Left colon (tissue), 2 donors: ENCODE data around the gene ANKRD13D. TPM values are rescaled to one million over a fixed set of nuclear protein-coding genes. Genes with fewer than 3 reads are reported as not detected.

Source experiments
- ATAC-seq: fragments of 200-7000 bp; cut with Tn5 transposase; one replicate; pipeline ENCODE4 v1.9.1; 2020; ENCODE audit warnings: mild to moderate bottlenecking, moderate library complexity
- DNase-seq, 2 donors: peaks; one replicate each; pipeline ENCODE4 v3.0.0-alpha.2; 2020
- intact Hi-C, 2 donors: fragments of 100-400 bp; cut with DNase I in 1 of 2; cut with micrococcal nuclease in 1 of 2; formaldehyde crosslinking; loops; one replicate each; pipeline versions ENCODE4 v1.11.2 to v1.14.0; 2022; cut with DNase I, micrococcal nuclease
- total RNA-seq, 2 donors: library from RNA; stranded (reverse); fragmentation: NEBNext Ultra II Directional; extraction: Animal tissue kit (Norgen Biotek cat#: 25700); gene quantifications; one replicate each; pipeline ENCODE4 v1.2.1, GENCODE V29; 2021
- donor health status: DM: no; HTN: no; CAD: no.
- donor health status: DM: yes; HTN: yes; CAD: no.

Gene ANKRD13D
- total RNA-seq, 2 donors from 2014 or later, result 26.9 to 29.6 TPM

DNA sequence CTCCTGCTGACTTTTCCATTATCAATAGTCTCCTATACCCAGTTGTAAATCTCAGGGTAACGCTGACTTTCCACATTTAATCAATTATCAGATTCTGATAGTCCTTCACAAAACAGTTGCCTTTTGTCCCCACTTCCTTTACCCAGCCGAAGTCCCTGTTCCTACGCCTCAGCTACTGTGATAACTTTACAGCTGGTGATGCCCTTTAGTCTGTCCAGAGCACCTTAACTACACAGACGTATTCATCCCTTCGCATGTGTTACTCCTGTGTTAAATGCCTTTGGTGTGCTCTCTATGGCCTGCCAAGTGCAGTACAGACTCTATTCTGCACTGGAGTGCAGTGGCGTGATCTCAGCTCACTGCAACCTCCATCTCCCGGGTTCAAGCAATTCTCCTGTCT lies 34.4 kb downstream of the ANKRD13D start:
- DNase-seq, result no peak
- intact Hi-C loops, result no loop called here
- ATAC-seq, result no peak

DNA sequence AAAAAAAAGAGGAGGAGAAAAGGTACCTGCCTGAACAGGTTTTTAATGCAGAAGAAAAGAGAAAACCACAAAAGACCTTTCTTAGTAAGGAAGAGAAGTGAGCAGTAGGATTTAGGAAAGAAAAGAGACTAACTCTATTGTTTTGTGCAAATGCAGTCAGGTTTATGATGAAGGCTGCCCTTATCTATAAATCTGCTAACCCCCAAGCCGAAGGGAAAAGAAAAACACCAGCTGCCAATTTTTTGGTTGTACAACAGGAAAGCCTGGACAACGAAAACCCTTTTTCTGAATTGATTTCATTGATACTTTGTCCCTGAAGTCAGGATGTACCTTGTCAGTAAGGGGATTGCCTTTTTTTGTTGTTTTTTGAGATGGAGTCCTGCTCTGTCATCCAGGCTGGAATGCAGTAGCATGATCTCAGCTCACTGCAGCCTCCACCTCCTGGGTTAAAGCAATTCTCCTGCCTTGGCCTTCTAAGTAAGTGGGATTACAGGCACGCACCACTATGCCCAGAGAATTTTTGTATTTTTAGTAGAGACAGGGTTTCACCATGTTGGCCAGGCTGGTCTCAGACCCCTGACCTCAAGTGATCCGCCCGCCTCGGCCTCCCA lies 43.1 kb downstream of the ANKRD13D start:
- intact Hi-C loops, result no loop called here
- ATAC-seq (no peak), DNase-seq (no peak)

DNA sequence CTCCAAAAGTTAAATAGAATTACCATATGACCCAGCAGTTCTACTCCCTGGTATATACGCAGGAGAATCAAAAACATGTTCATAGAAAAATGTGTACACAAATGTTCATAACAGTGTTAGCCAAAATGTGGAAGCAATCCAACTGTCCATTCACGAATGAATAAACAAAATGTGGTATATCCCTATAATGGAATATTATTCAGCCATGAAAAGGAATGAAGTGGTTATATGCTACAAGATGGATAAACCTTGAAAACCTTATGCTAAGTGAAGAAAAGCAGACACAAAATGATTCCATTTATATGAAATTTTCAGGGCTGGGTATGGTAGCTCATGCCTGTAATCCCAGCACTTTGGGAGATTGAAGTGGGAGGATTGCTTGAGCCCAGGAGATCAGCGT lies 48.2 kb downstream of the ANKRD13D start:
- ATAC-seq (no peak), DNase-seq (no peak)
- intact Hi-C loops, result no loop called here

DNA sequence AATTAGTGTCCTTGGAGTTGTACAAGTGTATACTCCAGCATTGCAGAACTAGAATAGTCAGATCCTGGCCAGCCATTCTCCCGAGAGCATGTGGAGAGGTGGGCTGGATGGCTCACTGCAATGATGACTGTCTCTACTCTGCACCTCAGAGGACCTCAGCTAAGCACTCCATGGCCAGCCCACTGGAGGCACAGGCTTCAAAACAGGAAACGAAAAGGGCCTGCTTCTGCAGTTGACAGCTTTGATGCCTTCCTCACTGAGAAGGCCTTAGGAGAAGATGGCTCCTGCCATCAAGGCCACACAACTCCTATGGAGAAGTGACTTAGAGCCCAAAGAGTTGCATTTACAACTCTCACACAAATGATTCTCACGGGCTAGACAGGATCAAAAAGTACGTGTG lies 55.2 kb downstream of the ANKRD13D start:
- ATAC-seq (no peak), DNase-seq (no peak)

DNA sequence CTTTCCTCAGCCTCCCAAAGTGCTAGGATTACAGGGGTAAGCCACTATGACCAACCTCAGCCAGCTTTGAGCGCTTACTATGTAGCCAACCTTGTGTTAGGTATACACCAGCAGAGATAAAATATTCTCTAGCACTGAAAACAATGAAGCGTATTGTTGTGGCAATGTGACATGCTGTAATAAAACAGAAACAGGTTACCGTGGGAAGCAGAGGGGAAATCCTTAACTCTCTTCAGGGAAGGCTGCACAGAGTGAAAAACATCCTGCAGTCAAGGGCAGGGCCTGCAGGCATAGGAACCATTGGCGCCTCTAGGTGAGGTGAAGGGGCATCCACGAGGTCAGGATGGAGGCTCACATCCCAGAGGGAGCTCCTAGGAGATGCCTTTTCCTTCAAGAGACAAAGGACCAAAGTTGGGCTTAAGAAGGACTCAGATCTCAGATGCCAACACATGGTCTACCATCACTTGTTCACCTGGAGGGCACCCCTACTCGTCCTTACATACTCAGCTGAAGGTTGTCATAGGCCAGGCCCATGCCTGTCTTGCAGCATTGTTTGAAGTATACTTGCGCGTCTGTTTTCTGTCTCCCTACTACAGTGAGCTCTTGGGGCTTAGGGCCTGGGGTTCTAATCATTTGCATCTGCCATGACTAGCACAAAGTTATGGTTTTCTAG lies 56.3 kb downstream of the ANKRD13D start:
- intact Hi-C loops, result loop anchor here in 1 of 2 donors (5.0 kb wide), 1 partner anchor 37 kb away; no protein-coding TSS in a partner anchor
- ATAC-seq, result peak; percentile 62
- DNase-seq, result peak in 1 of 2 donors; percentile 49

More for the DNA sequence above, 55.2 kb downstream of the ANKRD13D start:
- intact Hi-C loops, result no loop called here

DNA sequence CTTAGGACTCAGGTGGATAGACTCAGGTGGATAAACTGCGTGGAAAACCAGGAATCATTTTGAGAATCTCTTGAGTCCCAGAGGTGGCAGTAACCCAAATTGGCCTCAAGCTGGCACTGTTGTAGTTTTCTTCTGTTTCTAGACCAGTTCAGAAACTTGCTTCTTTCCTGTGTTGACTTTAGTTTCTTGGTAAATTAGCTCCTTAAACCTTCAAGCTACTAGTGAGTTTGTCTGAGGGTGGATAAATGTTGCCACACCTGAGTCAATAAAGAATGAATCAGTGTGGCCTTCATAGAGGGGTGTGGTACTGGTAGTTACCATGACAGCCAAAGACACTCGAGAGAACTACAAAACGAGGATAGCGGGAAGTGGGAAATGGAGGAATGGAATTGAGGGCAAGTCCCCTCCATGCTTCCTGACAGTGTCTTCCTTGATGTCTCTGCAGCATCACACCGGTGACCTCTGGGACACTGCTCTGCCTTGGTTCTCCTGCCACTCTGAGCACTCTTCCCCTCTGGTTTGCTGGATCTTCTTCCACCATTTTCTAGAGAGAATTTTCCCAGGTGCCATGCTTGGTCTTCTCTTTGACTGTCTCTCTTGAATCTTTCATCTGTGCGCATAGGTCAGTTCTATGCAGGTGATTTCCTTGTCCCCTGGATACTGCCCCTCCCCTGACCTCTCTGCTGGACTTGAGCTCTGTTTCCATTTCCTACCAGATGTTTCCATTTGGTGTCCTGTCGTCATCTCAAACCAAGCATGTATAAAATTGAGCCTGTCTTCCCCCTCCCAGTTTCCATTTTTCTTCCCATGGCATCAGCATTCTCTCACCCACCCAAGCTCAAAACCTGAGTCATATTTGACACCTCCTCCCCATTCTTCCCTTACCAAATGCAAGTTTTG lies 57.1 kb downstream of the ANKRD13D start:
- DNase-seq (peak; percentile 57 to 62), ATAC-seq (peak; percentile 87)
- intact Hi-C loops, result loop anchor here in 1 of 2 donors (5.0 kb wide), 1 partner anchor 36 kb away; no protein-coding TSS in a partner anchor

DNA sequence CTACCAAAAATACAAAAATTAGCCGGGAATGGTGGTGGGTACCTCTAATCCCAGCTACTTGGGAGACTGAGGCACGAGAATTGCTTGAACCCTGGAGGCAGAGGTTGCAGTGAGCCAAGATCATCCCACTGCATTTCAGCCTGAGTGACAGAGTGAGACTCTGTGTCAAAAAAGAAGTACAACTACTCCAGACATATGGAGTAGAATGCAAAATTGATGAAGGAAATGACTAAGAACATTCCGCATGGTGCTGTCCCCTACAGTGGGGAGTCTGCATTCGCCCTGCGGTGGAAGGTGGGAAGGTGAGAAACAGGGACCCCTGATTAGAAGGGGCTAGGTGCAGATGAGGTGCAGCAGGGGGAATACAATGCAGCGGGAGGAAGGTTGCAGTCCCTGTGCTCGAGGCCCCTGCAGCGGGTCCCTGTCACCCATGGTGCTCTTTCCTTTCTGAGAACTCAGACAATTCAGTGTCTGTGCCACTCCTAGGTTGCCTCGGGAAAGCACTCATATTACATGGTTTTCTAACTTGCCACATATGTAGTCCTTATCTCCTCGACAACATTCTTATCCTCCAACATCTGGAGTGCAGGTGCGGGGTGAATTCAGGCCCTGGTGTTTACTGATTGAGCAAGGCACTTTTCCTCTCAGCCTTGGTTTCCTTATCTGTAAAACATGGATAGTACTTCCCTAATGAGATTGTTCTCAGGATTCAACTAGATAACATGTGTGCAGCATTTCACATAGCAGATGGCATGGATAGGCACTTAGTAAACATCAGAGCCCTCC lies 59.1 kb downstream of the ANKRD13D start:
- no peak for ATAC-seq
- peak in 1 of 2 donors; percentile 21 for DNase-seq
- intact Hi-C loops, result loop anchor here in 1 of 2 donors (5.0 kb wide), 1 partner anchor 34 kb away; no protein-coding TSS in a partner anchor

DNA sequence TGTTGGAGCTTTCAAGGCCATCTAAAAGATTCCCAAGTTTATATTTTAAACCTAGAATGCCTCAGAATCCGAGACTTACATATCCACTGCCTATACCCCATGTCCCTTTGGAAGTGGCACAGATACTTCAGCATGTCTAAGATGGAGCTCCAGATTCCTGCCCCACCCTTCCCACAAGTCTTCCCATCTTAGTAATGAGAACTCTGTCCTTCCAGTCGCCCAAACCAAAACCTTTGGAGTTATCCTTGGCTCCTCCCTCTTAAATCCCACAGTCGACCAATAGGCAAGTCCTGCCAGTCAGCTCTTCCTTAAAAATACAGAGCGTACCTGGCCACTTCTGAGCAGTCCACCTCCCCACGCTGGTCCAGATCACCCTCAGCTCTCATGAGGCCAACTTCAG lies 59.9 kb downstream of the ANKRD13D start:
- intact Hi-C loops, result loop anchor here in 1 of 2 donors (5.0 kb wide), 1 partner anchor 33 kb away; no protein-coding TSS in a partner anchor
- DNase-seq, result no peak
- ATAC-seq, result no peak

DNA sequence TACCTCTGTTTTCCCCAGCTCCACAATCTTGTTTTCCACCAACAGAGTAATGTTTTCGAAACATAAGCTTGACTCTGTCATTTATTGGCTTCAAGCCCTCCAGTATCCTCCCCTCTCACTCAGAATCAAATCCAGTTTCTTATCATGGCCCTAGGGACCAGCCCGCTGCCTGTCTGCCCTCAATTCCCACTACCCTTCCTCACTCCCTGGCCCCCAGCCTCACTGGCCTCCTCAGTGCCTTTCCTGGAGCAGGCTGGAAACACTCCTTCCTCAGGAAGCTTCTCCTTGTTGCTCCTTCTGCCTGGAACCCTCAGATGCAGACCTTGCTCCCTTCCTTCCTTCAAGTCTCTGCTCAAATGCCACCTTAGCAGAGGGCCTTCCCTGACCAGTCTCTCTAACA lies 60.4 kb downstream of the ANKRD13D start:
- ATAC-seq (no peak), DNase-seq (no peak)
- intact Hi-C loops, result loop anchor here in 1 of 2 donors (5.0 kb wide), 1 partner anchor 33 kb away; no protein-coding TSS in a partner anchor

DNA sequence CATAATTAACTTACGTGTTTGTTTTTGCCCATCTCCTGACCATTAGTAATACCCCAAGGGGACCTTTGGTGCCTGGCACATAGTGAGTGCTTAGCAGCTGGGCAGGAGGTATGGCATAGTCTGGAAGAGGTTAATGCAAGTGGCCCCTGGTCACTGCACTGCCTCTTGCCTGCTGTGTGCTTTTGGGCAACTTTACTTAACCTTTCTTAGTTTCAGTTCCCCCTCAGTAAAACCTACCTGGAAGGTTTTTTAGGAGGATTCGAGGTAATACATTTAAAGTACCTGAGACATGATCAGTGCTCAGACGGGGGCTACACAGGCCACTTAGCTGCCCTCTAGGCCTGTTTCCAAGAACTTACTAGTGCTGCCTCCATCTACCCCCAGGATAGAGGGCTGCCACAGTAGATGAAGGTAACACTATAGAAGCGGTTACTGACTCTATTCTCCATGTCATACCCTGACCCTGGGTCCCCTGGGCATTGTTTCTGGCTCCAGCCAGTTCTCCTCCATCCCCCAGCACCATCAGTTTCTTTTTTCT lies 60.9 kb downstream of the ANKRD13D start:
- ATAC-seq, result no peak

DNA sequence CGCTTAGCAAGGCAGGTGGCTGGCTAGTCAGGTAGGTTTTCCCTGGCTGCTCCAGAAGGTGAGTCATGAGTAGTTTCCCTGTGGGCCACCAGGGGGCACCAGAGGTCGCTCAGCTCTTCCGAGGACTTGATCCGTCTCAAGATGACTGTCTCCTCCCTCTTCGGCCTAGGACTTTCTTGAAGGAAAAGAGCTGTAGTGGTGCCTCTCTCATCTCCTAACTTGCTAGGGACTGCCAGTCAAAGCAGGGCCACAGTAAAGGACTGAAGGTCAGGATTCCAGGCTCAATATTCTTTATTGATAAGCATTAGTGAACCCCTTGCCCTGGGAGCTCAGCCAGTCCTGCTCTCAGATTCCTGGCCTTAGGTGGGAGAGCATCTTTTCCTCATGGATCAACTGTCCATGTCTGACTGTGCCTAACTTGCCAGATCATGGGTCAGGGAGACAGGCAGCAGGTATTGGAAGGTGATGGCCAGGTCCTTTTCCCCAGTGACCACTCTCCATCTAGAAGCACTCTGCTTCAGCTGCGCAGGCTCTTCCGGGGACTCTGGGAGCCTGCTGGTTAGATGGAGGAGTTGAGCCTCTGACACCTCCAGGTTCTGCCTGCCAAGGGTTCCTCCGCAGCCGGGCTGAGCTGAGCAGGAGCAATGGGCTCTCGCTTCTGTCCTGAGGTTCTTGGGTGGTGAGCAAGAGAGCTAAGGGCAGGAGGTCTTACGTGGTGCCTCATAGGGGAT lies 62.3 kb downstream of the ANKRD13D start:
- DNase-seq, result peak; percentile 57 to 72
- ATAC-seq, result peak; percentile 17
- intact Hi-C loops, result no loop called here

More for the DNA sequence above, 60.9 kb downstream of the ANKRD13D start:
- intact Hi-C loops, result loop anchor here in 1 of 2 donors (5.0 kb wide), 1 partner anchor 32 kb away; no protein-coding TSS in a partner anchor
- no peak for DNase-seq

Other genes with a start within 250 kb of the ANKRD13D start
- gene RHOD, start 232.5 kb upstream of the ANKRD13D start, total RNA-seq, result 1 to 10 TPM; 9.7 to 10.0 TPM
- gene KDM2A, start 170.0 kb upstream of the ANKRD13D start, total RNA-seq, result 10 to 100 TPM; 62.3 to 71.9 TPM
- gene GRK2, start 22.8 kb upstream of the ANKRD13D start, total RNA-seq, result 100 to 1,000 TPM in 1 of 2 donors, 10 to 100 TPM in 1; 95.8 to 119 TPM
- 10 to 100 TPM; 74.9 to 79.3 TPM for gene SSH3, start 14.2 kb downstream of the ANKRD13D start, total RNA-seq
- gene POLD4, start 64.2 kb downstream of the ANKRD13D start, total RNA-seq, result 100 to 1,000 TPM; 237 to 262 TPM
- gene CLCF1, start 84.3 kb downstream of the ANKRD13D start, total RNA-seq, result 1 to 10 TPM; 2.2 to 2.4 TPM
- 10 to 100 TPM; 27.4 to 40.6 TPM for gene RAD9A, start 102.7 kb downstream of the ANKRD13D start, total RNA-seq
- gene PPP1CA, start 112.6 kb downstream of the ANKRD13D start, total RNA-seq, result 100 to 1,000 TPM; 214 to 243 TPM
- 1 to 10 TPM; 3.0 to 4.2 TPM for gene TBC1D10C, start 114.8 kb downstream of the ANKRD13D start, total RNA-seq
- 1 to 10 TPM in 1 of 2 donors, under 1 TPM in 1; 0.61 to 2.5 TPM for gene CARNS1, start 126.4 kb downstream of the ANKRD13D start, total RNA-seq
- gene RPS6KB2, start 139.2 kb downstream of the ANKRD13D start, total RNA-seq, result 10 to 100 TPM; 45.3 to 47.4 TPM
- gene PTPRCAP, start 148.4 kb downstream of the ANKRD13D start, total RNA-seq, result 10 to 100 TPM in 1 of 2 donors, 1 to 10 TPM in 1; 7.1 to 11.2 TPM
- 100 to 1,000 TPM; 195 to 230 TPM for gene CORO1B, start 154.2 kb downstream of the ANKRD13D start, total RNA-seq
- gene GPR152, start 163.4 kb downstream of the ANKRD13D start, total RNA-seq, result not detected
- 1 to 10 TPM; 1.1 to 2.0 TPM for gene CABP4, start 166.1 kb downstream of the ANKRD13D start, total RNA-seq
- 10 to 100 TPM; 63.6 to 68.0 TPM for gene TMEM134, start 179.9 kb downstream of the ANKRD13D start, total RNA-seq
- 10 to 100 TPM; 31.4 to 49.6 TPM for gene AIP, start 193.7 kb downstream of the ANKRD13D start, total RNA-seq
- gene PITPNM1, start 216.1 kb downstream of the ANKRD13D start, total RNA-seq, result 100 to 1,000 TPM in 1 of 2 donors, 10 to 100 TPM in 1; 82.0 to 108 TPM
- gene CDK2AP2, start 218.9 kb downstream of the ANKRD13D start, total RNA-seq, result 10 to 100 TPM; 79.5 to 86.2 TPM
- gene CABP2, start 234.1 kb downstream of the ANKRD13D start, total RNA-seq, result not detected